GM19193 (cell line): ENCODE measurements around the gene AJUBA.

ENCODE experiments used
- POLR2A ChIP-seq: IDR thresholded peaks from 4 replicates; pipeline ENCODE4 v1.6.1; 2011; ENCODE audit not compliant: insufficient read depth, insufficient read length; ENCODE audit errors: extremely low read depth

AJUBA gene

GRCh38 chr14:22978487-22978837, 3.9 kb downstream of the AJUBA start:
- TF ChIP-seq POLR2A: no peak

DNA sequence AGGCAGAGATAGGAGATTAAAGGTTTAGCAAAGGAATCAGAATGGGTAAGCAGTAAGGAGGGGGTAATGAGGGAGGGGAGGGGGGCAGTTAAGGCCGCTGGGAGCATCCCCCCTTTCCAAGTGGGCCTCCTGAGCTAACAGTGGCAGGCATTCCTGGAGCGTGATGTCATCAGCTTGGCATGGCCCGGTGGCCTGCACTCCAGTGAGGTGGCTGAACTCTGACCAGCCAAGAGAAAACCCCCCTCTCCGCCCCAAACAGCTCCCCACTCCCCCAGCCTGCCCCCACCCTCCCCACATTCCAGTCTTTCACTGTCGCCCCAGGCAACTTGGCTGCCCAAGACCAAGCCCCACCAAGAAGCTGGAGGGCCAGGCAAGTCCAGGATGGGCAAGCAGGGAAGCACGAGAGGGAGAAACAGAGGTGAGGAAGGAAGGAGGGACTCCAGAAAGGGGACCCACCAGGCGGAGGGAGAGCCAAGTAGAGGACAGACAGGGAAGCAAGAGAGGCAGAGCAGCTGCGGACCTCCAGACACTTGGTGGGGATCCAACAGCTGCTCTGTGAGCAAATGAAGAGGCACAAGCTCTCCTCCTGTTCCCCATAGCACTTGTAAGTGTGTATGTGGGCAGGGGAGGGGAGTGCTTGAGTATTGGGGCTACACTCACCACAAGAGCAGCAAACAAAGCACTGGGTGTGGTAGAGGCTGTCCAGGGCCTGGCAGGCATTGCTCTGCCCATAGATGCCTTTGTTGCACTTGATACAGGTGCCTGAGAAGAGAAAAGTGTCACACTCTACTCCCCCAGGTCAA, 4.5 kb downstream of the AJUBA start:
- no peak for TF ChIP-seq POLR2A

DNA sequence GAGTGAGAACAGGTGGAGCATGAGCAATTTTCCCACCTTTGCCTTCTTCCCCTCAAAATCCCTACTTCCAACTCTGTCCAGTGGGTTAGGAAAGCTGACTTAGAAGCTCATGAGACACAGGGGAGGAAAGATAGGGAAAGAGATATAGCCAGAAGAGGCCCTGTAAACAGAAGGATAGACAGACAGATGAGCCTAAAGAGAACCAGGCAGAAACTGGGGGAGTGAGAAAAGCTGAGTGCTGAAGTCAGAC, 5.0 kb downstream of the AJUBA start:
- no peak for TF ChIP-seq POLR2A

DNA sequence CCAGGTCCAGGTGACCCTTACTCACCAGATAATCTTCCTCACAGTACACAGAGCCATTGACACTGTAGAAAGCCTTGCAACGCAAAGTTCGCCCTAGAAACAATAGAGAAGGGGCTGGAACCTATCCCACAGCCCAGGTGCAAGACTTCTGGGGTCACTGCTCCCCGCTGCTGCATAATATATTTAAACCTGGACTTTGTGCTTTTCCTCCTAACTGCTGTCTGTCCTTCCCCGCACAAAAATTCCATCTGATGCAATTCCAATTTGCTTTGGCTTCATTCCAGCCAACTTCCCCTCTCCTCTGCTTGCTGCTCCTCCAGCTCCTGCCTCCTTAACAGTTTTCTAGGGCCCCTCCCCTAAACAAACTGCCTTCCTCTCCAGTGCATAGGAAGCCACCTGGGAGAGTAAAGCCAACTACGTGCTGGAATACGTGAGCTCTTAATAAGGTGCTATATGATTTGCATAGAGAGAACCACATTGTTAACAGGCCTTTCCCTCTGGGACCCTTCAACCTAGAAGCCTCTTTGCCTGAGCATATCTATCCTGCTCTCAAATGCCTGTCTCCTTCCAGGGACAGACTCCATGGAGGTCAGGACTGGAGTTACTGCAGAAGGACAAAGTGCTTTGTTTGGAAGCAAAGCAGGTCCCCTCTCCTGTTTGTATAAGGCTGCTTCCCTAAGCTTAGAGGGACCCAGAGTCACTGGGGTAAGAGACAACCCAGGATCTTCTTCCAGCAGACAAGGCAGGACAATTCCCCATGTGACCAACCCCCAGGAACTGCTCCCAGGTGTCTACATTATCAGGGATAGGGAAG, 5.5 kb downstream of the AJUBA start:
- no peak for TF ChIP-seq POLR2A

GRCh38 chr14:22974530-22975313, 7.6 kb downstream of the AJUBA start:
- no peak for TF ChIP-seq POLR2A

DNA sequence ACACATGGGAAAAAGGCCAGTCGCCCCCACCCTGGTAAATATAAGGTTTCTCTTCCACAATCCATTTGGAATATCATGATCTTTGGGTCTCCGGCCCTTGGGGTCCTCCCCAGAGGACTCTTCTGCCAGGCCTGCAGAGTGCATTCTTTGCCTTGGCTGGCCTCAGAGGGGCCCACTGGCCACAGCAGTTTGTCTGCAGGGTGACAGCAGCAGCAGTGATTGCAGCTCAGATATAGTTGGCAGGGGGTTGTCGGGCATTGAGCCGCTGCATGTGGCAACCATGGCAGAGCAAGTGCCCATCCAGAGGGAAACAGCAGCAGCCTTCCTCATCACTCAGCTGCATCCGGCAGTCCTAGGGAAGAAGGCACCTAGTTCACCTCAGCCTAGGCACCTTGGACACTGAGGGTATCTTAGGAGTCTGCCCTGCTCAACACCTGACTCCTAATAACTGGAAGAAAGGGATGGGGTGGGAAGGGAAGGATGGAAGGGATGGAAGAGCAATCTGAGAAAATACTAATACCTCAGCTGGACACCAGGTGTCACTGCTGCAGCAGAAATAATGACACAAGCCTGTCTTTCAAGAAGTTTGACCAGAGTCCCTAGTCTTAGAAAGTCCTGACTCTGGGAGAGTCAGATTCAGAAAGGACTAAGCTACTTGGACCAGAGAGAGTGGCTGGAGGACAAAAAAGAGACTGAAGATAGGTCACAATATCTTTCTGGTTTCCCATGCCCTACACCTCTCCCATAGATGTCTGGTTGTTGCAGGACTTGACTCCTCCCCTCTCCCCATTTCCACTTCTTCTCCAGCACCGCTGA, 8.9 kb downstream of the AJUBA start:
- TF ChIP-seq POLR2A: no peak

- TF ChIP-seq POLR2A: no peak
These were observed 9.9 kb downstream of the AJUBA start for GRCh38 chr14:22972313-22972930.

- TF ChIP-seq POLR2A: no peak
These were observed 11.2 kb downstream of the AJUBA start for GRCh38 chr14:22971152-22971551.

DNA sequence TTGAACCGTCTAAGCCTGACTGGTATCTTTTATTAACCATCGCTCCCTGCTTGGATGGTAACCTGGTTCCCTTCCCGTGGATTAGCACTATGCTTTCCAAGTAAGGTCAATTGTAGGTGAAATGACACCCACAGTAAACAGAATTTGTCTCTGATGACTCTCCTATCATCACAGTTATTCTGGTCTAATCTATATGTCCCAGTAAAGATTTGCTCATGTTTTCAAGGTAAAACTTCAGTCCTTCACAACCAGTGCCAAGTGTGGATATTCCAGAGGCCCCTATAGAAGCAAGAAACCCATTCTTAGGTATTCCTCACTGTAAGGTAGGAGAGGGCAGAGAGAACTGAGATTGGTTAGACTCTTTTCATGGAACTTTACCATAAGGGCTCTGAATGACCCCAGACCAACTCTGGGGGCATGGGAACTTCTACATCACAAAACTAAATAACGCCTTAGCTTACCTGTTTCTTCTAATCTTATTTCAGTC, 15.5 kb downstream of the AJUBA start:
- TF ChIP-seq POLR2A: no peak

DNA sequence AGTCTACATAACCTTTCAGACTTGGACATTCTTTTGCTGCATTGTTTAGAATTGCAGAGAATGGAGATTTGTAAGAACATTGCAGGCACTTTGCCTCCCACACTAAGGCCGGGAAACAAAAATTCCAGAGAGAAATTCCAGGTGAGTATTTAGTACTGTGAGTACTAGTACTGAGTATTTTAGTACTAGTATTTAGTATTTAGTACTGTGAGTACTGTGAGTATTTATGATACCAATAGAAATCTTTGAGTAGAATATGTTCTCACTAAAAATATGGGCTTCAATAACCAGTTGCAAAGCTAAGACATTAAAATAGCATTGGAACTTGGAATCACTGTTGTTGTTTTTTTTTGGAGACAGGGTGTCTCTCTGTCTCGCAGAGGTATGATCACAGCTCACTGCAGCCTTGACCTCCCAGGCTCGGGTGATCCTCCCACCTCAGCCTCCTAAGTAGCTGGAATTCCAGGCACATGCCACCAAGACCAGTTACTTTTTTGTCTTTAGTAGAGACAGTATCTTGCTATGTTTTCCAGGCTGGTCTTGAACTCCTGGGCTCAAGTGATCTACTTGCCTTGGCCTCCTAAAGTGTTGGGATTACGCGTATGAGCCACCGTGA, 20.2 kb downstream of the AJUBA start:
- no peak for TF ChIP-seq POLR2A

GRCh38 chr14:22955702-22956569, 26.4 kb downstream of the AJUBA start:
- TF ChIP-seq POLR2A: no peak

- TF ChIP-seq POLR2A: no peak
These were observed 29.9 kb downstream of the AJUBA start for GRCh38 chr14:22952418-22952817.

DNA sequence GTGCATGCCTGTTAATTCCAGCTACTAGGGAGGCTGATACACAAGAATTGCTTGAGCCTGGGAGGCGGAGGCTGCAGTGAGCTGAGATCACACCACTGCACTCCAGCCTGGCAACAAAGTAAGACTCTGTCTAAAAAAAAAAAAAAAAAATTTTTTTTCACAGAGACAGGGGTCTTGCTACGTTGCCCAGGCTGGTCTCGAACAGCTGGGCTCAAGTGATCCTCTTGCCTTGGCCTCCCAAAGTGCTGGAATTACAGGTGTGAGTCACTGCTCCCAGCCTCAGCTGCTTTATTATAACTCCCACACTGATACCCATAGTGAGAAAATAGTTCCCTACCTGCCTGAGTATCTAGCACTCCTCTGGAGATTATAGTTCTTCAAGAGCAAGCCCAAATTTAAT, 36.7 kb downstream of the AJUBA start:
- TF ChIP-seq POLR2A: no peak
